ENCODE results near the gene HPN.
"Not testable (repeated sequence)": the region's sequence is repeated elsewhere in the genome, so short reads cannot be mapped to it uniquely, and the experiment has no call there.

Gene HPN

GRCh38 chr19:35009424-35010415 lies 31.8 kb upstream of the HPN start:
- FAIRE-seq: no peak

GRCh38 chr19:35011091-35011689 lies 30.3 kb upstream of the HPN start:
- FAIRE-seq: no peak

- no peak for FAIRE-seq
Measured at GRCh38 chr19:35011737-35012682, 29.5 kb upstream of the HPN start.

GRCh38 chr19:35013041-35013819 lies 28.3 kb upstream of the HPN start:
- no peak for FAIRE-seq

- FAIRE-seq: no peak
Measured at GRCh38 chr19:35013820-35014754, 27.4 kb upstream of the HPN start.

- not testable (repeated sequence) for FAIRE-seq
Measured at GRCh38 chr19:35014774-35015173, 26.7 kb upstream of the HPN start.

GRCh38 chr19:35015270-35015953 lies 26.1 kb upstream of the HPN start:
- no peak for FAIRE-seq

GRCh38 chr19:35015954-35016351 lies 25.6 kb upstream of the HPN start:
- no peak for FAIRE-seq

- FAIRE-seq: no peak
Measured at GRCh38 chr19:35017507-35017906, 24.0 kb upstream of the HPN start.

GRCh38 chr19:35018379-35018778 lies 23.1 kb upstream of the HPN start:
- FAIRE-seq: no peak

- FAIRE-seq: no peak
Measured at GRCh38 chr19:35019144-35019543, 22.4 kb upstream of the HPN start.

- no peak for FAIRE-seq
Measured at GRCh38 chr19:35021016-35021415, 20.5 kb upstream of the HPN start.

- no peak for FAIRE-seq
Measured at GRCh38 chr19:35021596-35021995, 19.9 kb upstream of the HPN start.

GRCh38 chr19:35022460-35022859 lies 19.1 kb upstream of the HPN start:
- FAIRE-seq: no peak

GRCh38 chr19:35023428-35023827 lies 18.1 kb upstream of the HPN start:
- no peak for FAIRE-seq

- FAIRE-seq: no peak
Measured at GRCh38 chr19:35024095-35024494, 17.4 kb upstream of the HPN start.

- no peak for FAIRE-seq
Measured at GRCh38 chr19:35025969-35026368, 15.6 kb upstream of the HPN start.

- no peak for FAIRE-seq
Measured at GRCh38 chr19:35026418-35026817, 15.1 kb upstream of the HPN start.

- FAIRE-seq: no peak
Measured at GRCh38 chr19:35027009-35027408, 14.5 kb upstream of the HPN start.

- FAIRE-seq: no peak
Measured at GRCh38 chr19:35027851-35028599, 13.5 kb upstream of the HPN start.

All from islet of Langerhans (tissue), 1 donor.